HEK293 (cell line): ENCODE data around the gene RNF41.

Experiments used
- CTCF ChIA-PET: fragments of 350-600 bp; formaldehyde crosslinking; extraction: SDS; loops from one replicate; lab custom pipeline; 2021; ENCODE audit warnings: antibody characterized with exemption; lab: Yijun Ruan, JAX
- POLR2A ChIA-PET: fragments of 300-600 bp; formaldehyde crosslinking; extraction: SDS; loops from one replicate; lab custom pipeline; 2020; ENCODE audit warnings: antibody characterized with exemption, inconsistent platforms; lab: Yijun Ruan, JAX
- H3K27ac ChIP-seq: fragments of 200-500 bp; sonication (Bioruptor generic); 2 replicates; pipeline ENCODE4 v1.5.1; 2014; ENCODE audit warnings: low read depth, low read length, control low read depth, inconsistent platforms; ENCODE audit errors: extremely low read depth
- H3K36me3 ChIP-seq, 2 experiments: fragments of 200-500 bp in 1 of 2; sonication (Bioruptor generic) in 1 of 2; 1 replicate in 1 of 2; 2 replicates in 1 of 2; pipeline ENCODE4 v1.5.1; 2014 to 2017; ENCODE audit warnings: inconsistent platforms in 2 of 2, low read length in 2 of 2; ENCODE audit not compliant: control insufficient read depth in 2 of 2, insufficient read depth in 1 of 2
- H3K4me1 ChIP-seq: fragments of 200-500 bp; sonication (Bioruptor generic); 2 replicates; pipeline ENCODE4 v1.5.1; 2014; ENCODE audit warnings: mild to moderate bottlenecking, low read length, inconsistent platforms; ENCODE audit not compliant: control insufficient read depth, insufficient read depth
- H3K4me3 ChIP-seq: 2 replicates; pipeline ENCODE4 v1.5.1; 2011; ENCODE audit warnings: low read depth, mild to moderate bottlenecking, control low read depth, low read length, moderate library complexity
- H3K9me3 ChIP-seq: fragments of 200-500 bp; sonication (Bioruptor generic); 2 replicates; pipeline ENCODE4 v1.5.1; 2014; ENCODE audit warnings: low read depth, low read length, inconsistent platforms; ENCODE audit not compliant: control insufficient read depth, insufficient read depth
- BCL11A ChIP-seq: fragments of 450-650 bp; formaldehyde crosslinking; IDR thresholded peaks from 2 replicates; pipeline ENCODE4 v1.5.1; 2016; ENCODE audit warnings: low read depth, missing biosample characterization, missing genetic modification characterization
- BCL11B ChIP-seq: fragments of 450-650 bp; formaldehyde crosslinking; IDR thresholded peaks from 2 replicates; pipeline ENCODE4 v1.5.1; 2016; ENCODE audit warnings: low read depth, missing biosample characterization, missing genetic modification characterization
- EGR2 ChIP-seq: fragments of 450-650 bp; formaldehyde crosslinking; IDR thresholded peaks from 2 replicates; pipeline ENCODE4 v1.5.1; 2016; ENCODE audit warnings: low read depth, missing biosample characterization, missing genetic modification characterization
- GLIS2 ChIP-seq: fragments of 450-650 bp; formaldehyde crosslinking; IDR thresholded peaks from 2 replicates; pipeline ENCODE4 v1.5.1; 2016; ENCODE audit warnings: missing biosample characterization, missing genetic modification characterization
- HOXC10 ChIP-seq: sonication (generic); formaldehyde crosslinking; IDR thresholded peaks from 2 replicates; pipeline ENCODE4 v1.8.1; 2023; ENCODE audit warnings: mild to moderate bottlenecking, missing genetic modification reagents
- MZF1 ChIP-seq: fragments of 450-650 bp; formaldehyde crosslinking; IDR thresholded peaks from 2 replicates; pipeline ENCODE4 v1.5.1; 2017; ENCODE audit warnings: missing biosample characterization, missing genetic modification characterization, borderline replicate concordance
- SP3 ChIP-seq: fragments of 450-650 bp; formaldehyde crosslinking; IDR thresholded peaks from 2 replicates; pipeline ENCODE4 v1.5.1; 2016; ENCODE audit warnings: missing biosample characterization, missing genetic modification characterization
- ZBTB1 ChIP-seq: fragments of 450-650 bp; formaldehyde crosslinking; IDR thresholded peaks from 2 replicates; pipeline ENCODE4 v1.5.1; 2016; ENCODE audit warnings: missing biosample characterization, missing genetic modification characterization
- ZBTB48 ChIP-seq: fragments of 450-650 bp; formaldehyde crosslinking; IDR thresholded peaks from 2 replicates; pipeline ENCODE4 v1.5.1; 2016; ENCODE audit warnings: missing biosample characterization, missing genetic modification characterization
- ZFHX2 ChIP-seq: fragments of 450-650 bp; formaldehyde crosslinking; conservative IDR thresholded peaks from 2 replicates; pipeline ENCODE4 v1.5.1; 2016; ENCODE audit warnings: missing biosample characterization, missing genetic modification characterization
- ZNF114 ChIP-seq: fragments of 450-650 bp; formaldehyde crosslinking; IDR thresholded peaks from 2 replicates; pipeline ENCODE4 v1.5.0; 2017; ENCODE audit warnings: missing biosample characterization, missing genetic modification characterization
- ZNF16 ChIP-seq: fragments of 450-650 bp; formaldehyde crosslinking; IDR thresholded peaks from 2 replicates; pipeline ENCODE4 v1.5.1; 2016; ENCODE audit warnings: low read depth, missing biosample characterization, missing genetic modification characterization
- ZNF18 ChIP-seq: fragments of 450-650 bp; formaldehyde crosslinking; IDR thresholded peaks from 2 replicates; pipeline ENCODE4 v1.5.1; 2016; ENCODE audit warnings: missing biosample characterization, missing genetic modification characterization
- ZNF335 ChIP-seq: fragments of 450-650 bp; formaldehyde crosslinking; conservative IDR thresholded peaks from 2 replicates; pipeline ENCODE4 v1.5.1; 2016; ENCODE audit warnings: missing biosample characterization, missing genetic modification characterization
- ZNF391 ChIP-seq: fragments of 450-650 bp; formaldehyde crosslinking; IDR thresholded peaks from 2 replicates; pipeline ENCODE4 v1.5.1; 2016; ENCODE audit warnings: low read depth, missing biosample characterization, missing genetic modification characterization, borderline replicate concordance
- ZNF433 ChIP-seq: fragments of 450-650 bp; formaldehyde crosslinking; IDR thresholded peaks from 2 replicates; pipeline ENCODE4 v1.5.1; 2016; ENCODE audit warnings: missing biosample characterization, missing genetic modification characterization, low read depth
- ZNF473 ChIP-seq: fragments of 450-650 bp; formaldehyde crosslinking; IDR thresholded peaks from 2 replicates; pipeline ENCODE4 v1.5.1; 2017; ENCODE audit warnings: missing biosample characterization, missing genetic modification characterization
- ZNF555 ChIP-seq: fragments of 450-650 bp; formaldehyde crosslinking; conservative IDR thresholded peaks from 2 replicates; pipeline ENCODE4 v1.5.1; 2017; ENCODE audit warnings: missing biosample characterization, mild to moderate bottlenecking, missing genetic modification characterization, inconsistent platforms
- ZNF623 ChIP-seq: fragments of 450-650 bp; formaldehyde crosslinking; IDR thresholded peaks from 2 replicates; pipeline ENCODE4 v1.5.1; 2016; ENCODE audit warnings: missing biosample characterization, missing genetic modification characterization
- ZNF624 ChIP-seq: fragments of 450-650 bp; formaldehyde crosslinking; IDR thresholded peaks from 2 replicates; pipeline ENCODE4 v1.5.1; 2017; ENCODE audit warnings: missing biosample characterization, missing genetic modification characterization
- ZNF830 ChIP-seq: fragments of 450-650 bp; IDR thresholded peaks from 2 replicates; pipeline ENCODE4 v1.5.0; 2018; ENCODE audit warnings: missing biosample characterization, missing genetic modification characterization, low read depth, mild to moderate bottlenecking, moderate library complexity
- ZSCAN23 ChIP-seq: fragments of 450-650 bp; formaldehyde crosslinking; IDR thresholded peaks from 2 replicates; pipeline ENCODE4 v1.5.1; 2016; ENCODE audit warnings: missing biosample characterization, missing genetic modification characterization
- TF ChIP-seq, protein P1 (sequence below): fragments of 450-650 bp; formaldehyde crosslinking; IDR thresholded peaks from 2 replicates; pipeline ENCODE4 v1.5.1; 2016; ENCODE audit warnings: missing biosample characterization, missing genetic modification characterization
- TF ChIP-seq, protein P2 (sequence below): fragments of 450-650 bp; IDR thresholded peaks from 2 replicates; pipeline ENCODE4 v1.5.1; 2018; ENCODE audit warnings: missing biosample characterization, missing genetic modification characterization

RNF41 gene

DNA sequence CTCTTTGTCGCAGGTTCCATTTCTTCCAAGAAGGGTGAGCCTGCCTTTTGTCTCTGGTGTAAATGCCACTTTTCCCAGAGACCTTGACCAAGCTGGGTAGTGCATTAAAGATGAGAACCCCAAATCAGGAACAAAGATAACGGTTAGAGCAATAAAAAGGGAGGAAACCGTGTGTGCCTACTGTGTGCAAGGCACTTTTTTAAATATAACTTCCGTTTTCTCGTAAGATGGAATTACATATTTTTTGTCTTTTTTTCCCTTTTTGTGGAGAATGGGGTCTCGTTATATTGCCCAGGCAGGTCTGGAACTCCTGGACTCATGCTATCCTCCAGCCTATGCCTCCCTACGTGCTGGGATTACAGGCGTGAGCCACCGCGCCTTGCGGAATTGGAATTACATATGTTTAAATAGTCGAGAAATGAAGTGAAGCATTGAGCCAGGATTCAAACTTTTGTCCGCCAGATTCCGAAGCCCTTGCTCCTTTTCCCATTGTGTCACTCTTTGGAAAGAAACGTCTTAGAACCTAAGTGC lies 1.9 kb upstream of the RNF41 start:
- peak overlapping the region; percentile 51 for H3K27ac ChIP-seq
- POLR2A ChIA-PET: interaction anchor here (3.6 kb wide), 1 partner anchor 17 kb away, joined by 47 read pairs; no protein-coding TSS in a partner anchor
- no peak overlapping the region for H3K4me3 ChIP-seq

DNA sequence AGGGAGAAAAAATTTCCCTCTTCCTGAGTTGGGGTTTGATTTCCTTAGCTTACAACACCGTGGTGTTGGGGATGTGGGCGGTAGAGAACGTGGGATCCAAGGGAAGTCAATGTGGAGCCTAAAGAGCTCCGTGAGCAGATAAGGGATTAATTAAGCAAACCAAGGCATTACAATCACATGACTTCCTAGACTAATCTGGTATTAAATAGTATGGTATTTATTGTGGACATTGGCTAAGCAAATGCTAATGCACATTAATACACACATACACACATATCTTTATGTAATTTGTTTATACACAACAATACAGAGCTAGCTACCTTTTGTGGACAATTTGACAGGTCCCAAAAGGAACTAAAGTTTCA lies 791 bp upstream of the RNF41 start:
- Histone ChIP-seq H3K36me3 (peaks cover 8 to 17% of the 10 kb centered on the region in 2 experiments; a peak in 2 of 3 replicates), H3K4me3 (peak overlapping the region; percentile 77), H3K9me3 (no peaks in the 10 kb centered on the region), H3K4me1 (peaks cover 12% of the 10 kb centered on the region; the same call in 1 of the 2 replicates), H3K27ac (peak overlapping the region; percentile 83)
- TF ChIP-seq EGR2 (tag by site-specific recombination): peak; percentile 36; the same call in 1 of the 2 replicates
- TF ChIP-seq MZF1 (tag by site-specific recombination): no peak
- no peak for TF ChIP-seq ZNF391 (tag by site-specific recombination)
- TF ChIP-seq ZFHX2 (tag by site-specific recombination): peak; percentile 55
- no peak for TF ChIP-seq BCL11B
- POLR2A ChIA-PET: interaction anchor here (0.5 to 3.6 kb wide), 24 partner anchors 8 to 266 kb away, joined by 3 to 59 read pairs (median 12); partner anchors contain the start of genes ANKRD52, CNPY2, COQ10A and CS
- CTCF ChIA-PET: interaction anchor here (0.6 to 5.3 kb wide), 21 partner anchors 11 to 849 kb away, joined by 3 to 73 read pairs (median 5); partner anchors contain the start of genes ANKRD52, PA2G4, SMARCC2 and ZC3H10

More for the DNA sequence above, 1.9 kb upstream of the RNF41 start:
- peaks cover 9 to 18% of the 10 kb centered on the region in 2 experiments; a peak in 2 of 3 replicates for H3K36me3 ChIP-seq
- CTCF ChIA-PET: interaction anchor here (1.0 to 5.3 kb wide), 9 partner anchors 10 to 120 kb away, joined by 4 to 73 read pairs (median 13); partner anchors contain the start of genes PA2G4, SMARCC2 and ZC3H10
- no peaks in the 10 kb centered on the region for H3K9me3 ChIP-seq
- H3K4me1 ChIP-seq: peaks cover 12% of the 10 kb centered on the region; the same call in 1 of the 2 replicates
- TF ChIP-seq ZNF830 (tag by site-specific recombination) (no peak), ZNF335 (tag by site-specific recombination) (0 out of 2 replicates have a peak, but pooled peaks have one; percentile 29)

DNA sequence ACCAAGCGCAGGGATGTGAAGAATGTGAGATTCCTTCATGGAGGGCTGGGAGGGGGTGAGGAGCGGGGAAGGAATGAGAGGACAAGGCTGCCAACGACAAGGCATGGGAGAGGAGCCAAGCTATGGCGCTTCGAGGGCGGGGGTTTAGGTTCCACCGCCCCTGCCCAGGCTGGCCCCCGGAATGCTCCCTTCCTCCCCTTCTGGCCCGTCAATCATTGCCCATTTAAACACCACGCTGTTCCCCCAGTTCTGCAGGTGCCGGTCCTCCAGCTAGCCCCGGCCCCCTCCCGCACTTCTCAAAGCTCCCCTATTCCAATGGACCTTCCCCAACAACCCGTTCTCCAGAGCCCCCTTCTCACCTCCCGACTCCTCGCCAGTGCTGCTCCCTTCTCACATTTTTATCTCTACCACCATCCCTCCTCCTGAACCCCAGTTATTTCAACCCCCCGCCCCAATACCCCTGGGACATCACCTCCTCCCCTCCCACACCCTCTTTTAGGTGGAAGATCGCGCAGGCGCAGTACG lies 428 bp downstream of the RNF41 start:
- ChIA-PET CTCF (interaction anchor here (1.1 to 5.3 kb wide), 14 partner anchors 10 to 483 kb away, joined by 3 to 73 read pairs (median 8); partner anchors contain the start of genes ANKRD52, PA2G4, SMARCC2 and ZC3H10), POLR2A (interaction anchor here (0.6 to 3.6 kb wide), 37 partner anchors 9 to 415 kb away, joined by 3 to 59 read pairs (median 6); partner anchors contain the start of genes ANKRD52, CNPY2, COQ10A and CS)
- peaks cover 3 to 18% of the 10 kb centered on the region in 2 experiments; a peak in 2 of 3 replicates for H3K36me3 ChIP-seq
- TF ChIP-seq ZNF624 (tag by site-specific recombination): no peak
- TF ChIP-seq, protein P1, sequence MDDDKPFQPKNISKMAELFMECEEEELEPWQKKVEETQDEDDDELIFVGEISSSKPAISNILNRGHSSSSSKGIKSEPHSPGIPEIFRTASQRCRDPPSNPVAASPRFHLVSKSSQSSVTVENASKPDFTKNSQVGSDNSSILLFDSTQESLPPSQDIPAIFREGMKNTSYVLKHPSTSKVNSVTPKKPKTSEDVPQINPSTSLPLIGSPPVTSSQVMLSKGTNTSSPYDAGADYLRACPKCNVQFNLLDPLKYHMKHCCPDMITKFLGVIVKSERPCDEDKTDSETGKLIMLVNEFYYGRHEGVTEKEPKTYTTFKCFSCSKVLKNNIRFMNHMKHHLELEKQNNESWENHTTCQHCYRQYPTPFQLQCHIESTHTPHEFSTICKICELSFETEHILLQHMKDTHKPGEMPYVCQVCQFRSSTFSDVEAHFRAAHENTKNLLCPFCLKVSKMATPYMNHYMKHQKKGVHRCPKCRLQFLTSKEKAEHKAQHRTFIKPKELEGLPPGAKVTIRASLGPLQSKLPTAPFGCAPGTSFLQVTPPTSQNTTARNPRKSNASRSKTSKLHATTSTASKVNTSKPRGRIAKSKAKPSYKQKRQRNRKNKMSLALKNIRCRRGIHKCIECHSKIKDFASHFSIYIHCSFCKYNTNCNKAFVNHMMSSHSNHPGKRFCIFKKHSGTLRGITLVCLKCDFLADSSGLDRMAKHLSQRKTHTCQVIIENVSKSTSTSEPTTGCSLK (tag by site-specific recombination): no peak
- no peak for TF ChIP-seq ZNF114 (tag by site-specific recombination)
- no peak for TF ChIP-seq ZNF16
- no peak for TF ChIP-seq HOXC10 (CRISPR knock-in tag)
- no peak for TF ChIP-seq ZNF555 (tag by site-specific recombination)
- peak; percentile 82 for TF ChIP-seq GLIS2 (tag by site-specific recombination)
- no peak for TF ChIP-seq SP3 (tag by site-specific recombination)
- TF ChIP-seq ZNF623 (tag by site-specific recombination): no peak
- TF ChIP-seq ZNF18 (tag by site-specific recombination): no peak
- TF ChIP-seq, protein P2, sequence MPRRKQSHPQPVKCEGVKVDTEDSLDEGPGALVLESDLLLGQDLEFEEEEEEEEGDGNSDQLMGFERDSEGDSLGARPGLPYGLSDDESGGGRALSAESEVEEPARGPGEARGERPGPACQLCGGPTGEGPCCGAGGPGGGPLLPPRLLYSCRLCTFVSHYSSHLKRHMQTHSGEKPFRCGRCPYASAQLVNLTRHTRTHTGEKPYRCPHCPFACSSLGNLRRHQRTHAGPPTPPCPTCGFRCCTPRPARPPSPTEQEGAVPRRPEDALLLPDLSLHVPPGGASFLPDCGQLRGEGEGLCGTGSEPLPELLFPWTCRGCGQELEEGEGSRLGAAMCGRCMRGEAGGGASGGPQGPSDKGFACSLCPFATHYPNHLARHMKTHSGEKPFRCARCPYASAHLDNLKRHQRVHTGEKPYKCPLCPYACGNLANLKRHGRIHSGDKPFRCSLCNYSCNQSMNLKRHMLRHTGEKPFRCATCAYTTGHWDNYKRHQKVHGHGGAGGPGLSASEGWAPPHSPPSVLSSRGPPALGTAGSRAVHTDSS: no peak
- no peak for TF ChIP-seq ZNF473 (tag by site-specific recombination)
- TF ChIP-seq ZNF433 (tag by site-specific recombination): no peak
- 0 out of 2 replicates have a peak, but pooled peaks have one; percentile 71 for TF ChIP-seq ZBTB48 (tag by site-specific recombination)
- TF ChIP-seq ZBTB1 (tag by site-specific recombination): no peak
- no peak for TF ChIP-seq BCL11A
- TF ChIP-seq ZSCAN23: peak; percentile 55; the same call in 1 of the 2 replicates

More for the DNA sequence above, 428 bp downstream of the RNF41 start:
- H3K4me1 ChIP-seq: peaks cover 12% of the 10 kb centered on the region; the same call in 1 of the 2 replicates
- peak overlapping the region; percentile 83 for H3K27ac ChIP-seq
- peak overlapping the region; percentile 77 for H3K4me3 ChIP-seq
- H3K9me3 ChIP-seq: no peaks in the 10 kb centered on the region
